H1 (cell line): ENCODE measurements around the gene ESRRB. TPM values are rescaled to one million over a fixed set of nuclear protein-coding genes. Genes with fewer than 3 reads are reported as not detected.

ENCODE experiments used
- BCL11A ChIP-seq, 2 experiments: IDR thresholded peaks; one replicate each; pipeline ENCODE4 v1.6.1; 2011; ENCODE audit warnings: low read depth in 2 of 2, low read length in 2 of 2, mild to moderate bottlenecking in 2 of 2
- CTBP2 ChIP-seq: IDR thresholded peaks from 2 replicates; pipeline ENCODE4 v1.7.0; 2011; ENCODE audit warnings: borderline replicate concordance, mild to moderate bottlenecking, moderate library complexity, mixed read lengths, low read length; ENCODE audit not compliant: insufficient read depth, insufficient read length
- EGR1 ChIP-seq: IDR thresholded peaks from 2 replicates; pipeline ENCODE4 v1.6.1; 2011; ENCODE audit warnings: low read depth, low read length, borderline replicate concordance
- EP300 ChIP-seq, 2 experiments: IDR thresholded peaks; 1 replicate in 1 of 2; 2 replicates in 1 of 2; pipeline ENCODE4 v1.6.1; 2011 to 2012; ENCODE audit warnings: low read depth in 2 of 2, low read length in 2 of 2, mild to moderate bottlenecking in 2 of 2, borderline replicate concordance in 1 of 2, inconsistent platforms in 1 of 2, moderate library complexity in 1 of 2
- KDM1A ChIP-seq: fragments of 200-600, 300-600 bp; sonication (generic); IDR thresholded peaks from 2 replicates; pipeline ENCODE4 v1.7.1; 2016; ENCODE audit warnings: mild to moderate bottlenecking, low read length, borderline replicate concordance
- NANOG ChIP-seq: IDR thresholded peaks from 2 replicates; pipeline ENCODE4 v1.6.1; 2011; ENCODE audit warnings: low read length, low read depth, mild to moderate bottlenecking, inconsistent platforms; ENCODE audit not compliant: insufficient read depth, poor library complexity, severe bottlenecking
- RAD21 ChIP-seq, 2 experiments: IDR thresholded peaks in 1 of 2; conservative IDR thresholded peaks in 1 of 2; 2 replicates each; pipeline ENCODE4 v1.6.1; 2011; ENCODE audit warnings: low read depth in 2 of 2, low read length in 2 of 2, improper control_type of control experiment in 1 of 2, inconsistent platforms in 1 of 2, mild to moderate bottlenecking in 1 of 2, moderate library complexity in 1 of 2
- SP1 ChIP-seq: IDR thresholded peaks from 2 replicates; pipeline ENCODE4 v1.6.1; 2011; ENCODE audit warnings: low read depth, low read length
- polyA plus RNA-seq, 7 experiments: library from polyadenylated mRNA; depleted of rRNA in 3 of 7; stranded (reverse) in 5 of 7; unstranded in 2 of 7; fragments of >200 nt in 5 of 7; fragments of 200-250 nt in 2 of 7; gene quantifications; 1 replicate in 5 of 7; 2 replicates in 1 of 7; 4 replicates in 1 of 7; pipeline versions ENCODE4 v1.2.1 to v1.2.3, GENCODE V29; 2011 to 2013; ENCODE audit warnings: missing spikeins in 2 of 7, mixed read lengths in 2 of 7
- total RNA-seq: library from RNA; stranded (reverse); fragmentation: NEBNext Ultra II Directional; extraction: Animal tissue kit (Norgen Biotek cat#: 25700); gene quantifications from 2 replicates; pipeline ENCODE4 v1.2.1, GENCODE V29; 2021

Gene ESRRB
- total and polyA plus RNA-seq, 2 of the 8 experiments (the other 6 are each of a cell fraction or from before 2014, with no cell fraction given), result 0.29 to 0.45 TPM

GRCh38 chr14:76547831-76548230 is 171.9 kb downstream of the ESRRB start (continued):
- no peak for TF ChIP-seq EGR1
- no peak for TF ChIP-seq BCL11A (IDR thresholded peaks at IDR 0.05; ENCODE audit: low read depth in 2 of 2, low read length in 2 of 2)
- no peak for TF ChIP-seq KDM1A
- no peak for TF ChIP-seq EP300 (IDR thresholded peaks at IDR 0.05; ENCODE audit: borderline replicate concordance in 1 of 2, low read depth in 2 of 2, low read length in 2 of 2)
- no peak for TF ChIP-seq SP1
- TF ChIP-seq CTBP2, result no peak
- no peak for TF ChIP-seq NANOG
- TF ChIP-seq RAD21 (IDR thresholded peaks at IDR 0.05 in 1 of 2, conservative IDR thresholded peaks at IDR 0.05 in 1 of 2; ENCODE audit: low read depth in 2 of 2, low read length in 2 of 2), result no peak
